Measurements from ENCODE around the gene GLI1. TPM values are rescaled to one million over a fixed set of nuclear protein-coding genes. Genes with fewer than 3 reads are reported as not detected.
A peak's percentile ranks its signal among the peaks of the same experiment; 100 is the strongest.

Gene GLI1
- polyA plus RNA-seq, 2 of the 4 experiments (the other 2 are of a cell fraction) = 13.1 to 27.3 TPM

- Histone ChIP-seq H3K27ac (peak overlapping the region; percentile 92 to 99), H3K4me1 (peaks cover 57% of the 10 kb centered on the region), H3K9me3 (no peaks in the 10 kb centered on the region), H3K4me2 (peak overlapping the region; percentile 97), H3K4me3 (peak overlapping the region; percentile 65)
- CTCF ChIA-PET = interaction anchor here (0.5 to 11.1 kb wide), 61 partner anchors 6 to 524 kb away, joined by 3 to 316 read pairs (median 4); partner anchors contain the start of genes AGAP2, ARHGAP9, INHBC and INHBE
- FAIRE-seq (no peak), ATAC-seq (no peak), DNase-seq (ENCODE audit: low read depth in 1 of 2, low spot score in 1 of 2) (no peak)
- POLR2A ChIA-PET = interaction anchor here (1.0 kb wide), 2 partner anchors 29 to 61 kb away, joined by 3 to 5 read pairs; partner anchors contain the start of gene DDIT3
- TF ChIP-seq ZC3H11A (IDR thresholded peaks at IDR 0.05) (no peak), NPAS2 (CRISPR knock-in tag; IDR thresholded peaks at IDR 0.05; ENCODE audit: borderline replicate concordance) (no peak), ZSCAN20 (CRISPR knock-in tag; IDR thresholded peaks at IDR 0.05) (peak; percentile 23; the same call in 1 of the 2 replicates), CHD4 (IDR thresholded peaks at IDR 0.05; ENCODE audit: borderline replicate concordance) (no peak), NR3C1 (IDR thresholded peaks at IDR 0.05) (no peak), RAD21 (conservative IDR thresholded peaks at IDR 0.05 in 1 of 2, IDR thresholded peaks at IDR 0.05 in 1 of 2) (no peak), SREBF2 (IDR thresholded peaks at IDR 0.05) (no peak)
- WGBS (ENCODE audit: missing lambda C conversion rate) = 28% methylated on average over 3 of the region's 3 CpGs
Observed at GRCh38 chr12:57458665-57459054, 925 bp upstream of the GLI1 start.

GRCh38 chr12:57459055-57459749 lies 383 bp upstream of the GLI1 start:
- peaks cover 52% of the 10 kb centered on the region for H3K4me1 ChIP-seq
- 2% methylated on average over 24 of the region's 24 CpGs for WGBS (ENCODE audit: missing lambda C conversion rate)
- DNase-seq (ENCODE audit: low read depth in 1 of 2, low spot score in 1 of 2) = peak; percentile 80 to 98
- CTCF ChIA-PET = interaction anchor here (0.5 to 11.1 kb wide), 59 partner anchors 7 to 523 kb away, joined by 3 to 316 read pairs (median 4); partner anchors contain the start of genes AGAP2, ARHGAP9, INHBC and INHBE
- no peaks in the 10 kb centered on the region for H3K9me3 ChIP-seq
- peak; percentile 20 to 58 for ATAC-seq
- H3K4me3 ChIP-seq = peak overlapping the region; percentile 65
- POLR2A ChIA-PET = interaction anchor here (1.0 kb wide), 2 partner anchors 29 to 61 kb away, joined by 3 to 5 read pairs; partner anchors contain the start of gene DDIT3
- H3K4me2 ChIP-seq = peak overlapping the region; percentile 97
- H3K27ac ChIP-seq = peak overlapping the region; percentile 92 to 99
- FAIRE-seq = peak; percentile 43
- TF ChIP-seq RNF2 (IDR thresholded peaks at IDR 0.05; ENCODE audit: borderline replicate concordance, low read depth) (no peak), KDM5A (IDR thresholded peaks at IDR 0.05) (no peak), BCL3 (IDR thresholded peaks at IDR 0.05) (peak; percentile 23; the same call in 2 of the 3 replicates), ESRRA (IDR thresholded peaks at IDR 0.05; ENCODE audit: borderline replicate concordance, low read length) (0 out of 2 replicates have a peak, but pooled peaks have one; percentile 1), BHLHE40 (IDR thresholded peaks at IDR 0.05; ENCODE audit: low read depth, low read length) (no peak), EP300 (IDR thresholded peaks at IDR 0.05) (no peak), CHD4 (IDR thresholded peaks at IDR 0.05; ENCODE audit: borderline replicate concordance) (no peak), PHF8 (IDR thresholded peaks at IDR 0.05; ENCODE audit: borderline replicate concordance, low read depth) (peak; percentile 48; the same call in 1 of the 2 replicates), RAD21 (conservative IDR thresholded peaks at IDR 0.05 in 1 of 2, IDR thresholded peaks at IDR 0.05 in 1 of 2) (peak; percentile 83 to 87), RCOR1 (IDR thresholded peaks at IDR 0.05; ENCODE audit: low read depth, low read length) (no peak), FOSL2 (IDR thresholded peaks at IDR 0.05) (no peak), FOSL2 (CRISPR knock-in tag; IDR thresholded peaks at IDR 0.05) (peak; percentile 32; the same call in 1 of the 2 replicates), GATA3 (IDR thresholded peaks at IDR 0.05; ENCODE audit: borderline replicate concordance) (peak; percentile 35; the same call in 1 of the 2 replicates), HOXB5 (CRISPR knock-in tag; IDR thresholded peaks at IDR 0.05) (no peak), HMGXB4 (CRISPR knock-in tag; IDR thresholded peaks at IDR 0.05; ENCODE audit: borderline replicate concordance) (no peak), NFE2L2 (conservative IDR thresholded peaks at IDR 0.05; ENCODE audit: low read length) (no peak), JUN (IDR thresholded peaks at IDR 0.05) (peak in 1 of 2 experiments; percentile 56; a peak in 2 of 5 replicates), ZC3H11A (IDR thresholded peaks at IDR 0.05) (no peak), CEBPB (IDR thresholded peaks at IDR 0.05) (no peak), POLR2A (IDR thresholded peaks at IDR 0.05; ENCODE audit: low read length) (peak; percentile 53), ZSCAN20 (CRISPR knock-in tag; IDR thresholded peaks at IDR 0.05) (no peak), NR3C1 (IDR thresholded peaks at IDR 0.05) (no peak)
- TF ChIP-seq, protein P1, sequence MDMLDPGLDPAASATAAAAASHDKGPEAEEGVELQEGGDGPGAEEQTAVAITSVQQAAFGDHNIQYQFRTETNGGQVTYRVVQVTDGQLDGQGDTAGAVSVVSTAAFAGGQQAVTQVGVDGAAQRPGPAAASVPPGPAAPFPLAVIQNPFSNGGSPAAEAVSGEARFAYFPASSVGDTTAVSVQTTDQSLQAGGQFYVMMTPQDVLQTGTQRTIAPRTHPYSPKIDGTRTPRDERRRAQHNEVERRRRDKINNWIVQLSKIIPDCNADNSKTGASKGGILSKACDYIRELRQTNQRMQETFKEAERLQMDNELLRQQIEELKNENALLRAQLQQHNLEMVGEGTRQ (IDR thresholded peaks at IDR 0.05) = no peak; the same call in 1 of the 2 replicates
- TF ChIP-seq, protein P2, sequence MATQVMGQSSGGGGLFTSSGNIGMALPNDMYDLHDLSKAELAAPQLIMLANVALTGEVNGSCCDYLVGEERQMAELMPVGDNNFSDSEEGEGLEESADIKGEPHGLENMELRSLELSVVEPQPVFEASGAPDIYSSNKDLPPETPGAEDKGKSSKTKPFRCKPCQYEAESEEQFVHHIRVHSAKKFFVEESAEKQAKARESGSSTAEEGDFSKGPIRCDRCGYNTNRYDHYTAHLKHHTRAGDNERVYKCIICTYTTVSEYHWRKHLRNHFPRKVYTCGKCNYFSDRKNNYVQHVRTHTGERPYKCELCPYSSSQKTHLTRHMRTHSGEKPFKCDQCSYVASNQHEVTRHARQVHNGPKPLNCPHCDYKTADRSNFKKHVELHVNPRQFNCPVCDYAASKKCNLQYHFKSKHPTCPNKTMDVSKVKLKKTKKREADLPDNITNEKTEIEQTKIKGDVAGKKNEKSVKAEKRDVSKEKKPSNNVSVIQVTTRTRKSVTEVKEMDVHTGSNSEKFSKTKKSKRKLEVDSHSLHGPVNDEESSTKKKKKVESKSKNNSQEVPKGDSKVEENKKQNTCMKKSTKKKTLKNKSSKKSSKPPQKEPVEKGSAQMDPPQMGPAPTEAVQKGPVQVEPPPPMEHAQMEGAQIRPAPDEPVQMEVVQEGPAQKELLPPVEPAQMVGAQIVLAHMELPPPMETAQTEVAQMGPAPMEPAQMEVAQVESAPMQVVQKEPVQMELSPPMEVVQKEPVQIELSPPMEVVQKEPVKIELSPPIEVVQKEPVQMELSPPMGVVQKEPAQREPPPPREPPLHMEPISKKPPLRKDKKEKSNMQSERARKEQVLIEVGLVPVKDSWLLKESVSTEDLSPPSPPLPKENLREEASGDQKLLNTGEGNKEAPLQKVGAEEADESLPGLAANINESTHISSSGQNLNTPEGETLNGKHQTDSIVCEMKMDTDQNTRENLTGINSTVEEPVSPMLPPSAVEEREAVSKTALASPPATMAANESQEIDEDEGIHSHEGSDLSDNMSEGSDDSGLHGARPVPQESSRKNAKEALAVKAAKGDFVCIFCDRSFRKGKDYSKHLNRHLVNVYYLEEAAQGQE (IDR thresholded peaks at IDR 0.05) = no peak
